ENCODE data around the gene NEDD8.

The NEDD8 gene

DNA sequence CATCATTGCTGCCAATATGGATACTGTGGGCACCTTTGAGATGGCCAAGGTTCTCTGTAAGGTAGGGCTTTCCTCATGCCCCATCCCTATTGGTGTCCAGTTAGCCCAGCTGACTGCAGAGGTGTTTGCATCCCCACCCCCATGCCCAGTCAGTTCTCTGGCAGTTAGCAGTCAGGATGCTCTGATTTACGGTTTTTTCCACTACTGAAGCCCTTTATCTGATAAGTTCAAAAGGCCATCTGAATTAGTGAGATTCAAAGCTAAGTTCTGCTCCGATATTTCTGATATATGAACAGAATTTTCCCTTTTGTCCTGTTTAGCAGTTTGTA, 1.3 kb upstream of the NEDD8 start:
- Histone ChIP-seq H3K4me1 (ENCODE audit: low read depth, poor library complexity, severe bottlenecking) (peaks cover 14% of the 10 kb centered on the region), H4K20me1 (ENCODE audit: insufficient read depth) (no peaks in the 10 kb centered on the region), H3K27me3 (ENCODE audit: insufficient read depth, low read depth) (no peaks in the 10 kb centered on the region), H2AFZ (ENCODE audit: low read depth) (no peak overlapping the region), H3K4me3 (IDR thresholded peaks at IDR 0.05; ENCODE audit: insufficient read depth, low read depth, low read length) (no peak overlapping the region), H3K79me2 (ENCODE audit: insufficient read depth, low read depth) (peaks cover 8% of the 10 kb centered on the region; the same call in 1 of the 2 replicates), H3K27ac (no peak overlapping the region), H3K36me3 (ENCODE audit: insufficient read depth) (no peaks in the 10 kb centered on the region), H3K4me2 (peak overlapping the region; percentile 76; the same call in 1 of the 2 replicates), H3K9ac (peak overlapping the region; percentile 46; the same call in 1 of the 2 replicates)
- TF ChIP-seq, protein P1, sequence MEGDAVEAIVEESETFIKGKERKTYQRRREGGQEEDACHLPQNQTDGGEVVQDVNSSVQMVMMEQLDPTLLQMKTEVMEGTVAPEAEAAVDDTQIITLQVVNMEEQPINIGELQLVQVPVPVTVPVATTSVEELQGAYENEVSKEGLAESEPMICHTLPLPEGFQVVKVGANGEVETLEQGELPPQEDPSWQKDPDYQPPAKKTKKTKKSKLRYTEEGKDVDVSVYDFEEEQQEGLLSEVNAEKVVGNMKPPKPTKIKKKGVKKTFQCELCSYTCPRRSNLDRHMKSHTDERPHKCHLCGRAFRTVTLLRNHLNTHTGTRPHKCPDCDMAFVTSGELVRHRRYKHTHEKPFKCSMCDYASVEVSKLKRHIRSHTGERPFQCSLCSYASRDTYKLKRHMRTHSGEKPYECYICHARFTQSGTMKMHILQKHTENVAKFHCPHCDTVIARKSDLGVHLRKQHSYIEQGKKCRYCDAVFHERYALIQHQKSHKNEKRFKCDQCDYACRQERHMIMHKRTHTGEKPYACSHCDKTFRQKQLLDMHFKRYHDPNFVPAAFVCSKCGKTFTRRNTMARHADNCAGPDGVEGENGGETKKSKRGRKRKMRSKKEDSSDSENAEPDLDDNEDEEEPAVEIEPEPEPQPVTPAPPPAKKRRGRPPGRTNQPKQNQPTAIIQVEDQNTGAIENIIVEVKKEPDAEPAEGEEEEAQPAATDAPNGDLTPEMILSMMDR (conservative IDR thresholded peaks at IDR 0.05; ENCODE audit: low read depth, low read length): no peak

DNA sequence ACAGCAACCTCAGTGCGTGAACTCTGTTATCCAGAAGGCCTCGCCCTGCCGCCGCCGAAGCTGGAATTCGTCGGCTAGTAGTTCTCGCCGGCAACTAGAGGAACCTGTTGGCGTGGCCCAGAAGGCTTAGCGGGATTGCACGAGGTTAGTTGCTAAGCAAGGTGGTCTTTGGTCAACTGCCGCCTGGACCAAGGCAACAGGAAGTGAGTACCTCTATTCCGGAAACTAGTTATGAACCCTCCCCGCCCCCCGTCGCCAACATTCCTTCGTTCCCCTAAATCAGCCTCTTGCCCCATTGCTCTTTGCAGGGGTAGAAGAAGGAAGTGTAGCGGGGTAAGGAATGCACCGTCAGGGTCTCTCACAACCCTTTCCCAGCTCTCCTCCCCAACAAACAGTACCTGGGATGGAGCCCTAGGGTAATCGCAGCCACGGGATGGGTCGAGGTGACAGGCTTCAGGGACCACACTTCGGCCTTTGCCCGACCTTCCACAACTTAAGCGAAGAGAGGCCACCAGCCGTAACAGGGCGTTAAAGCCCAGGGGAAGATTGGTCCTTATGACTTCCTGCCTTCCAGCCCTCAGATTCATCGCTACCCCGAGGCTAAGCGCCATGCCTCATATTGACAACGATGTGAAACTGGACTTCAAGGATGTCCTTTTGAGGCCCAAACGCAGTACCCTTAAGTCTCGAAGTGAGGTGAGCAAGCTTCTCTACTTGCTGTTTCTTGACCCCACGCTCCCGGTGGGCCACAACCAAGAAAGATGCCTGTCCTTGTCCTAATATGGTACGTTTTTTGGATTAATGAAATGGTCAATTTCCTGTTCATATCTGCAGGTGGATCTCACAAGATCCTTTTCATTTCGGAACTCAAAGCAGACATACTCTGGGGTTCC, 724 bp upstream of the NEDD8 start, which contains the start of gene GMPR2:
Gene GMPR2 (plus strand): TSS at position 285 of the 893 bp plus-strand sequence. CDS start 325 bp downstream, at position 610.
- TF ChIP-seq, protein P1 (conservative IDR thresholded peaks at IDR 0.05; ENCODE audit: low read depth, low read length): no peak
- no peaks in the 10 kb centered on the region for H3K36me3 ChIP-seq (ENCODE audit: insufficient read depth)
- no peaks in the 10 kb centered on the region for H3K27me3 ChIP-seq (ENCODE audit: insufficient read depth, low read depth)
- H3K79me2 ChIP-seq (ENCODE audit: insufficient read depth, low read depth): peaks cover 8% of the 10 kb centered on the region; the same call in 1 of the 2 replicates
- H3K4me1 ChIP-seq (ENCODE audit: low read depth, poor library complexity, severe bottlenecking): peaks cover 14% of the 10 kb centered on the region
- peak within 1 kb of the TSS; percentile 95 for H2AFZ ChIP-seq (ENCODE audit: low read depth)
- H3K27ac ChIP-seq: peak within 1 kb of the TSS; percentile 57
- no peaks in the 10 kb centered on the region for H4K20me1 ChIP-seq (ENCODE audit: insufficient read depth)
- H3K4me2 ChIP-seq: peak within 1 kb of the TSS; percentile 76
- peak within 1 kb of the TSS; percentile 46; the same call in 1 of the 2 replicates for H3K9ac ChIP-seq
- no peak within 1 kb of the TSS for H3K4me3 ChIP-seq (IDR thresholded peaks at IDR 0.05; ENCODE audit: insufficient read depth, low read depth, low read length)

DNA sequence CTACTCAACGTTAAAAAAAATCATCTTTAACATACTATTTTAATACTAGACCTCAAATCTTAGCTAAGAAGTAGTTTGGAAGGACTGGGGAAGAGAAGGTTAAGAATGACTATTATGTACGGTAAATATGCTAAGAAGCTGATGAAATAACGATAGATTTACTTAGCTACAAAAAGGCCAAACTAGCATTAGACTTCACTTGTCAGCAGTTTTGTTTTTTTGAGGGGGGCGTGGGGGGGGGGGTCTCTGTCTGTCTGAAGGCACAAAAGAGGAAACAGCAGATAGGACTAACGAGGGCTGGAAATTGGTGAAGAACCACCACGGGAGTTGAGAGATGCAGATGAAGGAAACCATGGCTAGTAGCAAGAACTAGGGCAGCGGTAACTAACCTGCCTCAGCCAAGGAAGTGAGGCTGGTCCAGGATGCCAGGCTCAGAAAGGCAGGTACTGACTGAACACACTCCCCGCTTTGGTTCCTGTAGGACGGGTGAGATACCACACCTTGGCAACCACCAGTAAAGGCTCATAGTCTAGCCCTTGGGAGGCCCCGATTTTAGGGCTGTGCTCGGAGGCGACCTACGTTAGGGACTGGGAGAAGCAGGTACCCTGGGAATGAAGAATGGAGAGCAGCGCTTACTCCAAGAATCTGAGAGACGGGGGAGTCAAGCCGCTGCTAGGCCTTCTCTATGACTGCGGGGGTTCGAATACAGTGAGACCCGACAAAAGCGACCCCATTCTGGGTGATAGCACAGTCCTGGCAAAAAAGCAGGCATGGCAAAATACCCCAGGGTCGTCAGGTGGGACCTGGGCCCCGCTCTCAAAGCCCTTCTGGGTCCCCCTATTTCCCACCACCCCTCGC, 675 bp downstream of the NEDD8 start:
- TF ChIP-seq, protein P1 (conservative IDR thresholded peaks at IDR 0.05; ENCODE audit: low read depth, low read length): no peak
- Histone ChIP-seq H3K4me2 (peak overlapping the region; percentile 71), H3K4me3 (IDR thresholded peaks at IDR 0.05; ENCODE audit: insufficient read depth, low read depth, low read length) (no peak overlapping the region), H3K27ac (peak overlapping the region; percentile 32; the same call in 1 of the 2 replicates), H3K27me3 (ENCODE audit: insufficient read depth, low read depth) (no peaks in the 10 kb centered on the region), H4K20me1 (ENCODE audit: insufficient read depth) (no peaks in the 10 kb centered on the region), H3K9ac (peak overlapping the region; percentile 35; the same call in 1 of the 2 replicates), H2AFZ (ENCODE audit: low read depth) (peak overlapping the region; percentile 95), H3K79me2 (ENCODE audit: insufficient read depth, low read depth) (peaks cover 8% of the 10 kb centered on the region; the same call in 1 of the 2 replicates), H3K36me3 (ENCODE audit: insufficient read depth) (no peaks in the 10 kb centered on the region), H3K4me1 (ENCODE audit: low read depth, poor library complexity, severe bottlenecking) (peaks cover 14% of the 10 kb centered on the region)

DNA sequence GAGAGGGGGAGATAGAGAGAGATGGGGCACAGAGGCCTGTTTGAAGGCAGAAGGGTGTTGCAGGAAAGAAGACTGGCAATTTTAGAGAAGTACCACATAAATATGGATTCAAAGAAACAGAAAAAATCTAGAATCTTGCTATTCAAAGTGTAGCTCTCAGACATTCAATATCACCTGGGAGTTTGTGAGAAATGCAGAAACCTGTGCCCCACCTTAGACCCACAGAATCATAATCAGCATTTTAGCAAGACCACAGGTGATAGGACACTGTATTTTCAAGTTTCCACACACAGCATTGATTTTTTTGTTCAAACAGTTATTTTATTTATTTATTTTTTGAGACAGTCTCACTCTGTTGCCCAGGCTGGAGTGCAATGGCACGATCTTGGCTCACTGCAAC, 3.3 kb downstream of the NEDD8 start:
- Histone ChIP-seq H3K4me2 (no peak overlapping the region), H3K27me3 (ENCODE audit: insufficient read depth, low read depth) (no peaks in the 10 kb centered on the region), H4K20me1 (ENCODE audit: insufficient read depth) (no peaks in the 10 kb centered on the region), H3K27ac (no peak overlapping the region), H3K36me3 (ENCODE audit: insufficient read depth) (no peaks in the 10 kb centered on the region), H3K4me1 (ENCODE audit: low read depth, poor library complexity, severe bottlenecking) (peaks cover 7% of the 10 kb centered on the region), H3K9ac (no peak overlapping the region), H2AFZ (ENCODE audit: low read depth) (no peak overlapping the region), H3K79me2 (ENCODE audit: insufficient read depth, low read depth) (peaks cover 8% of the 10 kb centered on the region; the same call in 1 of the 2 replicates), H3K4me3 (IDR thresholded peaks at IDR 0.05; ENCODE audit: insufficient read depth, low read depth, low read length) (no peak overlapping the region)
- TF ChIP-seq, protein P1 (conservative IDR thresholded peaks at IDR 0.05; ENCODE audit: low read depth, low read length): no peak
